HepG2 (cell line): ENCODE data around the gene PDIA5.

Experiments used
- ARNT ChIP-seq: fragments of 450-650 bp; IDR thresholded peaks from 2 replicates; pipeline ENCODE4 v1.6.1; 2017
- CBX5 ChIP-seq: sonication (generic); formaldehyde crosslinking; IDR thresholded peaks from 2 replicates; pipeline ENCODE4 v1.4.0; 2020; ENCODE audit warnings: missing genetic modification reagents, borderline replicate concordance
- EED ChIP-seq: sonication (generic); formaldehyde crosslinking; IDR thresholded peaks from 2 replicates; pipeline ENCODE4 v1.5.0; 2020; ENCODE audit warnings: mild to moderate bottlenecking, missing genetic modification reagents
- HDAC2 ChIP-seq: sonication (generic); formaldehyde crosslinking; IDR thresholded peaks from 2 replicates; pipeline ENCODE4 v1.4.0; 2020; ENCODE audit warnings: missing genetic modification reagents
- IRF2 ChIP-seq: IDR thresholded peaks from 2 replicates; pipeline ENCODE4 v1.6.1; 2018; ENCODE audit warnings: missing genetic modification reagents, missing compliant biosample characterization
- POLR2A ChIP-seq, 2 experiments: IDR thresholded peaks; 2 replicates each; pipeline ENCODE4 v1.6.1; 2011; ENCODE audit warnings: low read depth in 2 of 2, low read length in 2 of 2, mild to moderate bottlenecking in 1 of 2, moderate library complexity in 1 of 2; ENCODE audit not compliant: insufficient read depth in 1 of 2
- SNRNP70 ChIP-seq: fragments of 200-400 bp; formaldehyde crosslinking; IDR thresholded peaks from 2 replicates; pipeline ENCODE4 v1.6.1; 2017; ENCODE audit warnings: mild to moderate bottlenecking, low read depth, low read length, moderate library complexity
- ZBTB7A ChIP-seq: sonication (generic); formaldehyde crosslinking; IDR thresholded peaks from 2 replicates; pipeline ENCODE4 v1.8.0; 2022; ENCODE audit warnings: mild to moderate bottlenecking, missing genetic modification reagents
- ZC3H4 ChIP-seq: sonication (generic); formaldehyde crosslinking; IDR thresholded peaks from 2 replicates; pipeline ENCODE4 v1.4.0; 2020; ENCODE audit warnings: missing genetic modification reagents, borderline replicate concordance
- TF ChIP-seq, protein P1 (sequence below): sonication (generic); formaldehyde crosslinking; IDR thresholded peaks from 2 replicates; pipeline ENCODE4 v1.5.0; 2020; ENCODE audit warnings: mild to moderate bottlenecking, missing genetic modification reagents, moderate library complexity
- TF ChIP-seq, protein P2 (sequence below): sonication (generic); formaldehyde crosslinking; IDR thresholded peaks from 2 replicates; pipeline ENCODE4 v1.4.0; 2020; ENCODE audit warnings: missing genetic modification reagents, mild to moderate bottlenecking, borderline replicate concordance
- TF ChIP-seq, protein P3 (sequence below): sonication (generic); formaldehyde crosslinking; IDR thresholded peaks from 2 replicates; pipeline ENCODE4 v1.8.0; 2022; ENCODE audit warnings: missing genetic modification reagents, low read depth, mild to moderate bottlenecking, borderline replicate concordance

DNA sequence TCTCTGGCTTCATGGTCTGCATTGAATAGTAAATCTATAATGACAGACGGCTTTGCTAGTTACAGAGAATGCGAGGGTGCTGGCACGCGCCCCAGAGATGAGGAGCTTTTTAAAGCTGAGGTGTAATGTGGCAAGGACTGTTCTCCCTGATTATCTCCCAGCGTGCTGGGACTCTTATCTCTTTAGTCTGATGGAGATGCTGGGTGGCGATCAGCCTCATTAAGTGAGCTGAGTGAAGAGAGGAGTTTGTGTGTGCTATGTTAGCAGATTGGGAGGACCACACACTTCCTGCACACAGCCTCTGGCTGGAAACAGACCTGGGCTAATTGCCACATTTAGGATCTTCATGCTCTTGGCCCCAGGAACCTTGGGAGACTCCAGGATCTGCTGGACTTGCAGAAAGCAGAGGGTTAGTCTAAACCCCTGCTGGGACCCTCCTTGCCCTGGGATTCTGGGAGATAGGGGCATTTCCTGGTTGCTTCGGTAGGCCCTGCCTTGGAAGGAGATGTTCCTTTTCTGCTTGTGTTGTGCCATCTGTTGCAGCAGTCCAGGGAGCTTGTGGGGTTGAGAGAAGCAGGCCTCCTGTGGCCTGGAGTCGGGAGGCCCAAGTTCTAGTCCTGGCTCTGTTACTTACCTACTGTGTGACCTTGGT, 15.0 kb downstream of the PDIA5 start:
- TF ChIP-seq HDAC2 (no peak), ZBTB7A (CRISPR knock-in tag) (no peak), CBX5 (CRISPR knock-in tag) (no peak), EED (CRISPR knock-in tag) (no peak), IRF2 (CRISPR knock-in tag) (no peak), ZC3H4 (no peak), ARNT (no peak), SNRNP70 (no peak), POLR2A (IDR thresholded peaks at IDR 0.05; ENCODE audit: insufficient read depth in 1 of 2, low read depth in 2 of 2, low read length in 2 of 2) (no peak)
- TF ChIP-seq, protein P1, sequence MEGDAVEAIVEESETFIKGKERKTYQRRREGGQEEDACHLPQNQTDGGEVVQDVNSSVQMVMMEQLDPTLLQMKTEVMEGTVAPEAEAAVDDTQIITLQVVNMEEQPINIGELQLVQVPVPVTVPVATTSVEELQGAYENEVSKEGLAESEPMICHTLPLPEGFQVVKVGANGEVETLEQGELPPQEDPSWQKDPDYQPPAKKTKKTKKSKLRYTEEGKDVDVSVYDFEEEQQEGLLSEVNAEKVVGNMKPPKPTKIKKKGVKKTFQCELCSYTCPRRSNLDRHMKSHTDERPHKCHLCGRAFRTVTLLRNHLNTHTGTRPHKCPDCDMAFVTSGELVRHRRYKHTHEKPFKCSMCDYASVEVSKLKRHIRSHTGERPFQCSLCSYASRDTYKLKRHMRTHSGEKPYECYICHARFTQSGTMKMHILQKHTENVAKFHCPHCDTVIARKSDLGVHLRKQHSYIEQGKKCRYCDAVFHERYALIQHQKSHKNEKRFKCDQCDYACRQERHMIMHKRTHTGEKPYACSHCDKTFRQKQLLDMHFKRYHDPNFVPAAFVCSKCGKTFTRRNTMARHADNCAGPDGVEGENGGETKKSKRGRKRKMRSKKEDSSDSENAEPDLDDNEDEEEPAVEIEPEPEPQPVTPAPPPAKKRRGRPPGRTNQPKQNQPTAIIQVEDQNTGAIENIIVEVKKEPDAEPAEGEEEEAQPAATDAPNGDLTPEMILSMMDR (CRISPR knock-in tag) = no peak
- TF ChIP-seq, protein P2, sequence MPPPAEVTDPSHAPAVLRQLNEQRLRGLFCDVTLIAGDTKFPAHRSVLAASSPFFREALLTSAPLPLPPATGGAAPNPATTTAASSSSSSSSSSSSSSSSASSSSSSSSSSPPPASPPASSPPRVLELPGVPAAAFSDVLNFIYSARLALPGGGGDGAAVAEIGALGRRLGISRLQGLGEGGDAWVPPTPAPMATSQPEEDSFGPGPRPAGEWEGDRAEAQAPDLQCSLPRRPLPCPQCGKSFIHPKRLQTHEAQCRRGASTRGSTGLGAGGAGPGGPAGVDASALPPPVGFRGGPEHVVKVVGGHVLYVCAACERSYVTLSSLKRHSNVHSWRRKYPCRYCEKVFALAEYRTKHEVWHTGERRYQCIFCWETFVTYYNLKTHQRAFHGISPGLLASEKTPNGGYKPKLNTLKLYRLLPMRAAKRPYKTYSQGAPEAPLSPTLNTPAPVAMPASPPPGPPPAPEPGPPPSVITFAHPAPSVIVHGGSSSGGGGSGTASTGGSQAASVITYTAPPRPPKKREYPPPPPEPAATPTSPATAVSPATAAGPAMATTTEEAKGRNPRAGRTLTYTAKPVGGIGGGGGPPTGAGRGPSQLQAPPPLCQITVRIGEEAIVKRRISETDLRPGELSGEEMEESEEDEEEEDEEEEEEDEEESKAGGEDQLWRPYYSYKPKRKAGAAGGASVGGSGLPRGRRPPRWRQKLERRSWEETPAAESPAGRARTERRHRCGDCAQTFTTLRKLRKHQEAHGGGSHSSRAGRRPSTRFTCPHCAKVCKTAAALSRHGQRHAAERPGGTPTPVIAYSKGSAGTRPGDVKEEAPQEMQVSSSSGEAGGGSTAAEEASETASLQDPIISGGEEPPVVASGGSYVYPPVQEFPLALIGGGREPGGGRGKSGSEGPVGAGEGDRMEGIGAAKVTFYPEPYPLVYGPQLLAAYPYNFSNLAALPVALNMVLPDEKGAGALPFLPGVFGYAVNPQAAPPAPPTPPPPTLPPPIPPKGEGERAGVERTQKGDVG = no peak
- TF ChIP-seq, protein P3, sequence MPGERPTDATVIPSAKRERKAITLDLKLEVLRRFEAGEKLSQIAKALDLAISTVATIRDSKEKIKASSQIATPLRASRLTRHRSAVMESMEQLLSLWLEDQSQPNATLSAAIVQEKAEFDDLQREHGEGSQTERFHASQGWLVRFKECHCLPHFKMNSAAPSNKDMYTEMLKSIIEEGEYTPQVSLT = no peak
